Measurements from ENCODE around the gene USH2A.

DNA sequence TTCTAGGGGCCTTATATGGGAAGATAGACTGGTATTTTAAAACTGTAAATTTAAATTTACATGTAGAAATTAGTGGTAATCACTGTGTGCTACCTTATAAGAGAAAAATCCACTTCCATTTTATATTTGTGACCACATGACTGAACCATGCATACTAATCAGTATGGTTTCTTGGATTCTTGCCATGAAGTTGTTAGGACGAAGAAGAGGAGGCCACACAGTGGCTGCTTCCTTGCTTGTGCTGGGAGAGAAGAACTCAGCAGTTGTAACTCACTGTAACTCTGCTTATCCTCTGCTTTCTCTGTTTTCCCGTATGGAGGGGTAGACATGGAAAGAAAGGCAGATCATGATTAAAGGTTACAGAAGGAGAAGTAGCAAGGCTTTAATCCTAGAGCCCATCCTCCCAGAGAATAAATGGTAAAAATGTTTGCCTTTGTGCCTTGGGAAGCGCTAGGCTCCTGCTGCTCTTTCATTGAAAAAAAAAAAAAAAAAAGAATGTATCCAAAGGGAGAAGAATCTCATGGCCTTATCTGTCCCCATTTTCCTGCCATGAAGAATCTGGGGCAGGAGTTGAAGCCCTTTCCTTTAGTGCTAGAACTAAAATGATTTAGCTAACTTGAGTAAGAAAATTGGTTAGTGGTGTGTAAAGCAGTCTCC, 823.7 kb downstream of the USH2A start:
- TF ChIP-seq, protein P1, sequence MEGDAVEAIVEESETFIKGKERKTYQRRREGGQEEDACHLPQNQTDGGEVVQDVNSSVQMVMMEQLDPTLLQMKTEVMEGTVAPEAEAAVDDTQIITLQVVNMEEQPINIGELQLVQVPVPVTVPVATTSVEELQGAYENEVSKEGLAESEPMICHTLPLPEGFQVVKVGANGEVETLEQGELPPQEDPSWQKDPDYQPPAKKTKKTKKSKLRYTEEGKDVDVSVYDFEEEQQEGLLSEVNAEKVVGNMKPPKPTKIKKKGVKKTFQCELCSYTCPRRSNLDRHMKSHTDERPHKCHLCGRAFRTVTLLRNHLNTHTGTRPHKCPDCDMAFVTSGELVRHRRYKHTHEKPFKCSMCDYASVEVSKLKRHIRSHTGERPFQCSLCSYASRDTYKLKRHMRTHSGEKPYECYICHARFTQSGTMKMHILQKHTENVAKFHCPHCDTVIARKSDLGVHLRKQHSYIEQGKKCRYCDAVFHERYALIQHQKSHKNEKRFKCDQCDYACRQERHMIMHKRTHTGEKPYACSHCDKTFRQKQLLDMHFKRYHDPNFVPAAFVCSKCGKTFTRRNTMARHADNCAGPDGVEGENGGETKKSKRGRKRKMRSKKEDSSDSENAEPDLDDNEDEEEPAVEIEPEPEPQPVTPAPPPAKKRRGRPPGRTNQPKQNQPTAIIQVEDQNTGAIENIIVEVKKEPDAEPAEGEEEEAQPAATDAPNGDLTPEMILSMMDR (conservative IDR thresholded peaks at IDR 0.05; ENCODE audit: low read length): no peak
- no peak for TF ChIP-seq EZH2phosphoT487 (IDR thresholded peaks at IDR 0.05; ENCODE audit: borderline replicate concordance)
